GM19395 (cell line): ENCODE results near the gene CDH5.

Experiments used
- ATAC-seq: cut with Tn5 transposase; IDR thresholded peaks from one replicate; pipeline ENCODE4 v1.9.1; 2021; ENCODE audit warnings: mild to moderate bottlenecking, moderate library complexity; ENCODE audit not compliant: unreplicated experiment

The CDH5 gene

GRCh38 chr16:66390346-66391108 is 24.0 kb downstream of the CDH5 start:
- no peak for ATAC-seq

GRCh38 chr16:66391726-66392670 is 25.5 kb downstream of the CDH5 start:
- no peak for ATAC-seq

- no peak for ATAC-seq
Measured at GRCh38 chr16:66395806-66396555, 29.5 kb downstream of the CDH5 start.

- no peak for ATAC-seq
Measured at GRCh38 chr16:66397736-66398433, 31.4 kb downstream of the CDH5 start.

GRCh38 chr16:66399031-66399430 is 32.5 kb downstream of the CDH5 start:
- no peak for ATAC-seq

- ATAC-seq: no peak
Measured at GRCh38 chr16:66399930-66400329, 33.4 kb downstream of the CDH5 start.

- ATAC-seq: no peak
Measured at GRCh38 chr16:66400503-66401380, 34.3 kb downstream of the CDH5 start.

- ATAC-seq: no peak
Measured at GRCh38 chr16:66401610-66402009, 35.1 kb downstream of the CDH5 start.

GRCh38 chr16:66402166-66402565 is 35.7 kb downstream of the CDH5 start:
- ATAC-seq: no peak

GRCh38 chr16:66402591-66403230 is 36.2 kb downstream of the CDH5 start:
- ATAC-seq: no peak

- no peak for ATAC-seq
Measured at GRCh38 chr16:66403531-66404145, 37.1 kb downstream of the CDH5 start.

GRCh38 chr16:66405057-66405783 is 38.7 kb downstream of the CDH5 start:
- no peak for ATAC-seq

GRCh38 chr16:66406534-66407221 is 40.2 kb downstream of the CDH5 start:
- peak; percentile 85 for ATAC-seq

- ATAC-seq: no peak
Measured at GRCh38 chr16:66408163-66409048, 41.9 kb downstream of the CDH5 start.

- ATAC-seq: no peak
Measured at GRCh38 chr16:66409156-66409555, 42.7 kb downstream of the CDH5 start.

GRCh38 chr16:66412182-66412581 is 45.7 kb downstream of the CDH5 start:
- ATAC-seq: no peak
